Thoracic aorta (tissue), 2 donors: ENCODE measurements around the gene RPL36A. TPM values are rescaled to one million over a fixed set of nuclear protein-coding genes. Genes with fewer than 3 reads are reported as not detected.
A peak's percentile ranks its signal among the peaks of the same experiment; 100 is the strongest.

Source experiments
- ATAC-seq: fragments of 150-250 bp; one replicate; pipeline ENCODE4 v1.8.0; 2017; ENCODE audit warnings: low read depth; ENCODE audit not compliant: insufficient number of reproducible peaks, low FRiP score
- DNase-seq: peaks from one replicate; pipeline ENCODE4 v3.0.0-alpha.2; 2020; ENCODE audit warnings: low spot score
- H3K27ac ChIP-seq, 2 donors: fragments of 200-600 bp; sonication (generic); 1 replicate in 1 of 2; 2 replicates in 1 of 2; pipeline ENCODE4 v1.5.1; 2016; ENCODE audit warnings: mild to moderate bottlenecking in 2 of 2, moderate library complexity in 2 of 2
- H3K27me3 ChIP-seq: fragments of 200-600 bp; sonication (generic); replicated peaks from 2 replicates; pipeline ENCODE4 v1.6.0; 2016; ENCODE audit warnings: mild to moderate bottlenecking; ENCODE audit not compliant: insufficient read depth
- H3K36me3 ChIP-seq: fragments of 200-600 bp; sonication (generic); one replicate; pipeline ENCODE4 v1.5.1; 2016
- H3K4me1 ChIP-seq, 2 donors: fragments of 200-600 bp; sonication (generic); 1 replicate in 1 of 2; 2 replicates in 1 of 2; pipeline versions ENCODE4 v1.5.1 to v1.6.0; 2016; ENCODE audit warnings: low read depth in 2 of 2, mild to moderate bottlenecking in 1 of 2; ENCODE audit not compliant: control insufficient read depth in 1 of 2
- H3K4me3 ChIP-seq: fragments of 200-600 bp; sonication (generic); 2 replicates; pipeline ENCODE4 v1.5.1; 2016; ENCODE audit warnings: mild to moderate bottlenecking
- H3K9me3 ChIP-seq: fragments of 200-600 bp; sonication (generic); 2 replicates; pipeline ENCODE4 v1.5.1; 2016
- total RNA-seq, 2 donors: library from RNA; depleted of rRNA; stranded (reverse); fragments of >200 nt; gene quantifications; one replicate each; pipeline versions ENCODE4 v1.1.0 to v1.2.3, GENCODE V29; 2016
- TF ChIP-seq, protein P1 (sequence below): fragments of 200-600 bp; sonication (generic); IDR thresholded peaks from one replicate; pipeline ENCODE4 v1.5.1; 2019; ENCODE audit warnings: antibody characterized with exemption

RPL36A gene
- total RNA-seq: 1,000 to 10,000 TPM in 1 of 2 donors, 100 to 1,000 TPM in 1; 353 to 1,578 TPM

DNA sequence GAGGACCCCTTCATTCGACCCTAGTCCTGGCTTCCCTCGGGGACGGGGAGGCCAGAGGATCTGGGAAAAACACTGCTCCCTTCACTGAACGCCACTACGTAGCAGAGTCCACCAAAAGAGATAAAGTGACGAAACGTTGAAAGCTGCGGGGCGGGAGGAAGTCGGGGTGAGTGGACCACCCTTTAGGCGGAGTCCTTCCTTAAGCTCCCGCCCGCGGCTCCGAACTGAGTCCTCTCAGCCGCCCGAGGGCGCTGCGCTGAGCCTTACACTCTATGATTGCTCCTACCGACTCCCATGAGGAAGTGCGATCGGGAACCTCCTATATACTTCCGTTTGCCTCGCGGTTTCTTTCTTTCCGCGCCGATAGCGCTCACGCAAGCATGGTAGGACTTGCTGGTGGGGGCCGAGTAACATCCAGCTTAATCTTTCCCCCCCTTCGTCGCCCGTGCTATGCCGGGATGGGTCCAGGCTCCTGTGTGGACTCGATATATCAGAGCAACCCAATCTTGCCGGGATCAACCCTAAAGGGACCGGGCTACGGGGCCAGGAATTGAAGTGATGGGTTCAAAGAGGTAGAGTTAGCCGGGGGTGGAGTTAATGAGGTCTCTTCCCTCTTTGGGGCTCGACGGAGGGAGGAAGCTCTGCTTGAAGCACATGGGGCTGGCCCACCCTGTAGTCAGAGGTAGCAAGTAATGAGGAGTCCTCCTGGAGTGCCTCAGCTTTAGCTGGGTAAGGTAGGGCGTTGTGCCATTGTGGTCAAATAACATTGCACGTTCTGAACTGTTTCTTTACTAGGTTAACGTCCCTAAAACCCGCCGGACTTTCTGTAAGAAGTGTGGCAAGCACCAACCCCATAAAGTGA, at the start of gene RPL36A:
RPL36A (plus strand) TSS at position 348 of the 862 bp plus-strand sequence; CDS start at position 381, 33 bp downstream.
- TF ChIP-seq, protein P1, sequence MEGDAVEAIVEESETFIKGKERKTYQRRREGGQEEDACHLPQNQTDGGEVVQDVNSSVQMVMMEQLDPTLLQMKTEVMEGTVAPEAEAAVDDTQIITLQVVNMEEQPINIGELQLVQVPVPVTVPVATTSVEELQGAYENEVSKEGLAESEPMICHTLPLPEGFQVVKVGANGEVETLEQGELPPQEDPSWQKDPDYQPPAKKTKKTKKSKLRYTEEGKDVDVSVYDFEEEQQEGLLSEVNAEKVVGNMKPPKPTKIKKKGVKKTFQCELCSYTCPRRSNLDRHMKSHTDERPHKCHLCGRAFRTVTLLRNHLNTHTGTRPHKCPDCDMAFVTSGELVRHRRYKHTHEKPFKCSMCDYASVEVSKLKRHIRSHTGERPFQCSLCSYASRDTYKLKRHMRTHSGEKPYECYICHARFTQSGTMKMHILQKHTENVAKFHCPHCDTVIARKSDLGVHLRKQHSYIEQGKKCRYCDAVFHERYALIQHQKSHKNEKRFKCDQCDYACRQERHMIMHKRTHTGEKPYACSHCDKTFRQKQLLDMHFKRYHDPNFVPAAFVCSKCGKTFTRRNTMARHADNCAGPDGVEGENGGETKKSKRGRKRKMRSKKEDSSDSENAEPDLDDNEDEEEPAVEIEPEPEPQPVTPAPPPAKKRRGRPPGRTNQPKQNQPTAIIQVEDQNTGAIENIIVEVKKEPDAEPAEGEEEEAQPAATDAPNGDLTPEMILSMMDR: peak; percentile 53
- H3K9me3 ChIP-seq: no peaks in the 10 kb centered on the region
- ATAC-seq: peak; percentile 50

GRCh38 chrX:101347859-101348451, 42.9 kb upstream of the RPL36A start:
- no peaks in the 10 kb centered on the region for H3K27me3 ChIP-seq
- peak overlapping the region; percentile 87 for H3K4me3 ChIP-seq
- H3K36me3 ChIP-seq: no peaks in the 10 kb centered on the region
- peaks cover 0 to 10% of the 10 kb centered on the region in 2 donors for H3K4me1 ChIP-seq
- no peak for DNase-seq
- TF ChIP-seq, protein P1: no peak
- H3K27ac ChIP-seq: peak overlapping the region; percentile 43 to 89
- ATAC-seq: no peak
- H3K9me3 ChIP-seq: no peaks in the 10 kb centered on the region

More for the DNA sequence above, at the start of gene RPL36A:
- peaks cover 4 to 7% of the 10 kb centered on the region in 2 donors for H3K4me1 ChIP-seq
- peak within 1 kb of the TSS; percentile 80 for H3K4me3 ChIP-seq
- no peaks in the 10 kb centered on the region for H3K36me3 ChIP-seq
- DNase-seq: peak; percentile 33
- peak within 1 kb of the TSS; percentile 53 to 85 for H3K27ac ChIP-seq
- H3K27me3 ChIP-seq: no peaks in the 10 kb centered on the region

- Histone ChIP-seq H3K36me3 (no peaks in the 10 kb centered on the region), H3K27me3 (no peaks in the 10 kb centered on the region), H3K4me3 (peak within 1 kb of the TSS; percentile 87), H3K9me3 (no peaks in the 10 kb centered on the region), H3K27ac (peak within 1 kb of the TSS; percentile 78 to 89), H3K4me1 (peaks cover 0 to 10% of the 10 kb centered on the region in 2 donors)
- peak; percentile 6 for DNase-seq
- ATAC-seq: peak; percentile 88
- TF ChIP-seq, protein P1: no peak
These were observed 42.2 kb upstream of the RPL36A start, which contains the start of gene TIMM8A for GRCh38 chrX:101348452-101349192. TIMM8A (minus strand) TSS chrX:101348742; CDS start chrX:101348664, 78 bp downstream.

DNA sequence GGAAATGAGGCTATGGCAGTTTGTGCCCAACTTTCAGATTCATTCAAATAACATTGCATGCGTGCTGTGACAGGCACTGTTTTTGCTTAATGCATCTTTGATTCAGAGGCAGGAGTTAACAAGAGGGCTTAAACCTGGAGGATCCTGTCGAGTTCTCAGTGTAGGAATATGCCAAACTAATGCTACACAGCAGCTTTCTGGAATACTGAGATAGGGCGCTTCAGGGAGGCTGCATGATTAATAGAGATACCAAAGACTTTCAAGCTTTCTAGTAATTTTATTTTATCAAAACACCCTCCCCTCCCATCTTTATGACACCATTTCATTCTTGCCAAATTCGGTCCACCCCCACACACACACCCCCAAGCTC, 41.6 kb upstream of the RPL36A start:
- Histone ChIP-seq H3K4me3 (peak overlapping the region; percentile 87), H3K9me3 (no peaks in the 10 kb centered on the region), H3K36me3 (no peaks in the 10 kb centered on the region), H3K27ac (peak overlapping the region in 1 of 2 donors; percentile 89), H3K4me1 (peaks cover 0 to 10% of the 10 kb centered on the region in 2 donors), H3K27me3 (no peaks in the 10 kb centered on the region)
- no peak for ATAC-seq
- DNase-seq: no peak
- TF ChIP-seq, protein P1: no peak
